ENCODE results near the gene TCHHL1.
A peak's percentile ranks its signal among the peaks of the same experiment; 100 is the strongest.

TCHHL1 gene

GRCh38 chr1:152089014-152089674 is at the start of gene TCHHL1:
Gene TCHHL1, minus strand, starts transcription at chr1:152089064. Its CDS starts 921 bp downstream, at chr1:152088143.
- DNase-seq (ENCODE audit: low read depth in 3 of 3, low spot score in 1 of 3) = no peak

GRCh38 chr1:152137215-152137614 is 48.4 kb upstream of the TCHHL1 start:
- no peak for DNase-seq (ENCODE audit: low read depth in 3 of 3, low spot score in 1 of 3)

GRCh38 chr1:152130186-152130585 is 41.3 kb upstream of the TCHHL1 start:
- no peak for DNase-seq (ENCODE audit: low read depth in 3 of 3, low spot score in 1 of 3)

- DNase-seq (ENCODE audit: low read depth in 3 of 3, low spot score in 1 of 3) = no peak
Measured at GRCh38 chr1:152127673-152128072, 38.8 kb upstream of the TCHHL1 start.

GRCh38 chr1:152125834-152126443 is 37.1 kb upstream of the TCHHL1 start:
- no peak for DNase-seq (ENCODE audit: low read depth in 3 of 3, low spot score in 1 of 3)

DNA sequence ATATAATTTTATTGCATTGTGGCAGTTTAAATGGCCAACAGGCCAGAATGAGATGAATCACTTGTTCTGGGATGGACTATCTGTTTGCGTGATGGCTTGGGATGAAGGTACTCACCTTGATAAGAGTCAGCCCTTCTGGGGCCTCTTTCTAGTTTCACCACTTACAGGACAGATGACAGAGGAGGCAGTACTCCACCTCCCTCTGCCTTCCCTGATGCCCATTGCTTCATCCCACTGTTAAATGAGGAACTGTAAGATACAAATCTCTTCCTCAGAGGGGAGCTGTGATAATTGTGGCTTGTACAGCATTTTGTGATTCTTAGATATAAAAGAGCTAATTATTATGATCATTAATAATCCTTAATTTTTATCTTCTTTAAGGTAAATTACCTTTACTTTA is 30.1 kb upstream of the TCHHL1 start:
- no peak for DNase-seq (ENCODE audit: low read depth in 3 of 3, low spot score in 1 of 3)

GRCh38 chr1:152115344-152115743 is 26.5 kb upstream of the TCHHL1 start, which contains the start of gene TCHH:
Gene TCHH, minus strand, starts transcription at chr1:152115444. Its CDS starts 1,364 bp downstream, at chr1:152114080.
- no peak for DNase-seq (ENCODE audit: low read depth in 3 of 3, low spot score in 1 of 3)

GRCh38 chr1:152112885-152113432 is 24.1 kb upstream of the TCHHL1 start:
- no peak for DNase-seq (ENCODE audit: low read depth in 3 of 3, low spot score in 1 of 3)

GRCh38 chr1:152112101-152112884 is 23.4 kb upstream of the TCHHL1 start:
- DNase-seq (ENCODE audit: low read depth in 3 of 3, low spot score in 1 of 3) = no peak

GRCh38 chr1:152111515-152111968 is 22.7 kb upstream of the TCHHL1 start:
- DNase-seq (ENCODE audit: low read depth in 3 of 3, low spot score in 1 of 3) = no peak

DNA sequence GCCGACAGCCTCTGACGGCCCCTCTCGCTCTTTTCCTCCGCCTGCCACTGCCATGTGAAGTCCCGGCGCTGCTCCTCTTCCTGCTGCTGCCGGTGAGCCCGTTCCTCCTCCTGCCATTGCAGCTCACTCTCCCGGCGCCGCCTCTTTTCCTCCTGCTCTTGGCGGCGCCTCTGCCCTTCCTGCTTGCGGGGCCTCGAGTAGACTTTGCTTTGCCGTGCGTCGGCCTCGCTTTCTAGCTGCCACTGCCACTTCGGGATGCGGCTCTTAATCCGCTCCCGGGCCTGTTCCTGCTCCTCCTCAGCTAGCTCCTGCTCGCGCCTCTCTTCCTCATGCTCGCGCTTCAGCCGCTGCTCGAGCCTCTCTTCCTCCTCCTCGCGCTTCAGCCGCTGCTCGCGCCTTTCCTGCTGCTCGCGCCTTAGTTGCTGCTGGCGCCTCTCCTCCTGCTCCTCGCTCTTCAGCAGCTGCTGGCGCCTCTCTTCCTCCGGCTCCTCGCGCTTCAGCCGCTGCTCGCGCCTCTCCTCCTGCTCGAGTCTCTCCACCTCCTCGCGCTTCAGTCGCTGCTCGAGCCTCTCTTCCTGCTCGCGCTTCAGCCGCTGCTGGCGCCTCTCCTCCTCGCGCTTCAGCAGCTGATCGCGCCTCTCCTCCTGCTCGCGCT is 22.1 kb upstream of the TCHHL1 start:
- DNase-seq (ENCODE audit: low read depth in 3 of 3, low spot score in 1 of 3) = peak in 1 of 3 donors; percentile 8

- peak in 1 of 3 donors; percentile 3 for DNase-seq (ENCODE audit: low read depth in 3 of 3, low spot score in 1 of 3)
Measured at GRCh38 chr1:152110365-152110859, 21.5 kb upstream of the TCHHL1 start.

- no peak for DNase-seq (ENCODE audit: low read depth in 3 of 3, low spot score in 1 of 3)
Measured at GRCh38 chr1:152109998-152110294, 21.1 kb upstream of the TCHHL1 start.

DNA sequence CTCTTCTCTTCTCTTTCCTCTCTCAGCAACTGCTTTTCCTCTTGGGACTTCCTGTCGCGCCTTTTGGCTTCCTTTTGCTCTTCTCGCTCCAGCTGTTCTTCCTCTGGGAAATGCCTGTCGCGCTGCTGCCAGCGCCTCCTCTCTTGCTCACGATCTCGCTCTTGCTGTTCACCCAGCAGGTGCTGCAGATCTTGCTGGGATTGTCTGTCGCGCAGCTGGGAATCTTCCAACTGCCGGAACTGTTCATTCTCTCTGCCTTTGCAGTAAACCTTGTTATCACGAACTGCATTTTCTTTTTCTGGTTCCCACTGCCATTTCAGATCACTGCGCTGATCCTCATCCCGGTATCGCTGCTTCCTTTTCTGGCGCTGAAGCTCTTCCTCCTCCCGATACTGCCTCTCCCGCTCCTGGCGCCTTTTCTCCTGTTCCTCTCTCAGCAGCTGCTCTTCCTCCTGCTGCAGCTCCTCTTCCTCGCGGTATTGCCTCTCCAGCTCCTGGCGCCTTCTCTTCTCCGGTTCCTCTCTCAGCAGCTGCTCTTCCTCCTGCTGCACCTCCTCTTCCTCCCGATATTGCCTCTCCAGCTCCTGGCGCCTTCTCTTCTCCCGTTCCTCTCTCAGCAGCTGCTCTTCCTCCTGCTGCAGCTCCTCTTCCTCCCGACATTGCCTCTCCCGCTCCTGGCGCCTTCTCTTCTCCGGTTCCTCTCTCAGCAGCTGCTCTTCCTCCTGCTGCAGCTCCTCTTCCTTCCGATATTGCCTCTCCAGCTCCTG is 20.6 kb upstream of the TCHHL1 start:
- DNase-seq (ENCODE audit: low read depth in 3 of 3, low spot score in 1 of 3) = no peak

DNA sequence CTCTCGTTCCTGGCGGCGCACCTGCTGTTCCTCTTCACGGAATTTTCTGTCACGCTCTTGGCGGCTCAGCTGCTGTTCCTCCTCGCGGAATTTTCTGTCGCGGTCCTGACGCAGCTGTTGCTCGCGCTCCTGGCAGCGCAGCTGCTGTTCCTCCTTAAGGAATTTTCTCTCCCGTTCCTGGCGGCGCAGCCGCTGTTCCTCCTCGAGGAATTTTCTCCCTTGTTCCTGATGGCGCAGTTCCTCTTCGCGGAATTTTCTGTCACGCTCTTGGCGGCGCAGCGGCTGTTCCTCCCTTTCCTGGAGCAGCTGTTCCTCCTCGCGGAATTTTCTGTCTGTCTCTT is 20.0 kb upstream of the TCHHL1 start:
- DNase-seq (ENCODE audit: low read depth in 3 of 3, low spot score in 1 of 3) = no peak

DNA sequence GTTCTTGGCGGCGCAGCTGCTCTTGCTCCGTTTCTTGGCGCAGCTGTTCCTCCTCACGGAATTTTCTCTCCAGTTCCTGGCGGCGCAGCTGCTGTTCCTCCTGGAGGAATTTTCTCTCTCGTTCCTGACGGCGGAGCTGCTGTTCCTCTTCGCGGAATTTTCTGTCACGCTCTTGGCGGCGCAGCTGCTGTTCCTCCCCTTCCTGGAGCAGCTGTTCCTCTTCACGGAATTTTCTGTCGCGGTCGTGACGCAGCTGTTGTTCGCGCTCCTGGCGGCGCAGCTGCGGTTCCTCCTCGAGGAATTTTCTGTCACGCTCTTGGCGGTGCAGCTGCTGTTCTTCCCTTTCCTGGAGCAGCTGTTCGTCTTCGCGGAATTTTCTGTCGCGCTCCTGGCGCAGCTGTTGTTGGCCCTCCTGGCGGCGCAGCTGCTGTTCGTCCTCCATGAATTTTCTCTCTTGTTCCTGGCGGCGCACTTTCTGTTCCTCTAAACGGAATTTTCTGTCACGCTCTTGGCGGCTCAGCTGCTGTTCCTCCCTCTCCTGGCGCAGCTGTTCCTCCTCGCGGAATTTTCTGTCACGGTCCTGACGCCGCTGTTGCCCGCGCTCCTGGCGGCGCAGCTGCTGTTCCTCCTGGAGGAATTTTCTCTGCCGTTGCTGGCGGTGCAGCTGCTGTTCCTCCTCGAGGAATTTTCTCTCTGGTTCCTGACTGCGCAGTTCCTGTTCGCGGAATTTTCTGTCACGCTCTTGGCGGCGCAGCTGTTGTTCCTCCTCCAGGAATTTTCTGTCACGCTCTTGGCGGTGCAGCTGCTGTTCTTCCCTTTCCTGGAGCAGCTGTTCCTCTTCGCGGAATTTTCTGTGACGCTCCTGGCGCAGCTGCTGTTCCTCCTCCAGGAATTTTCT is 19.4 kb upstream of the TCHHL1 start:
- no peak for DNase-seq (ENCODE audit: low read depth in 3 of 3, low spot score in 1 of 3)

DNA sequence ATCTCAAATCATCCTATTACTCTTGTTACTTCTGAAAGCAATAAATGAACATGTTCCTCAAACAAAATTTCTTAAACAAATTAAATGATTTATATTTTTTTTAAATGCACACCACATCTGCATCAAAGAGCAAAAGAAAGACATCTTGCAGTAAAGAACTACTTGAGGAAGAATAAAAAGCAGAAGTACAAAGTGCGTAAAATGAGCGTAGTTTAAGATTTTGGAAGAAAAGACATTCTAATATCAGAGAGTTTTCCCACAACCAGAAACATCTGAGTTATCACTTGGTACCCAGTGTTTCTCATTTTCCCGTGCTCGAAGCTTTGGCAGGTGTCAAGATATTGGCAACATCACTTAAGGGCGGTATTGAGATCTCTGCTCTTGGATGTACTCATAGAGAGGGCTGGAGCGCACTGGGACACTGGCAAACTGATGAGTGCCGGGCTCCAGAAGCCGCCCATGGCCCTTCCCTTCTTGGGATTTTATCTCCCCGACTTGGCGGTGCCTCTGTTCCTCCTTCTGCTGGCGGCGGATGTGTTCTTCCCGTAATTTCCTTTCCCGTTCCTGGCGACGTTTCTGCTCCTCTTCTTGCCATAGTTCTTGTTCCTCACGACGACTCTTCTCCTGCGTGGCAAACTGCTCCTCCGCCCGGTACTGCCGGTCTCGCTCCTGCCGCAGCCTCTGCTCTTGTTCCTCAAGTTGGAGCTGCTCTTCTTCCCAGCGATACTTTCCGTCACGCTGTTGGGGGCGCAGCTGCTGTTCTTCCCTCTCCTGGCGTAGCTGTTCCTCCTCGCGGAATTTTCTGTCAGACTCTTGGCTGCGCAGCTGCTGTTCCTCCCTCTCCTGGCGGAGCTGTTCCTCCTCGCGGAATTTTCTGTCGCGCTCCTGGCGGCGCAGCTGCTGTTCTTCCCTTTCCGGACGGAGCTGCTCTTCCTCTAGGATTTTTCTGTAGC is 18.4 kb upstream of the TCHHL1 start:
- DNase-seq (ENCODE audit: low read depth in 3 of 3, low spot score in 1 of 3) = no peak

GRCh38 chr1:152104854-152105253 is 16.0 kb upstream of the TCHHL1 start:
- DNase-seq (ENCODE audit: low read depth in 3 of 3, low spot score in 1 of 3) = no peak
